GM23338 (cell line): ENCODE data around the gene CNTNAP2. TPM values are rescaled to one million over a fixed set of nuclear protein-coding genes. Genes with fewer than 3 reads are reported as not detected.

Experiments
- ATAC-seq: fragments of 200-7000 bp; cut with Tn5 transposase; 3 replicates; pipeline ENCODE4 v1.9.1; 2020
- DNase-seq: peaks from one replicate; pipeline ENCODE4 v3.0.0-alpha.2; 2015; ENCODE audit warnings: low spot score
- H2AFZ ChIP-seq: fragments of 200-600 bp; sonication (generic); 2 replicates; pipeline ENCODE4 v1.8.0; 2016; ENCODE audit warnings: antibody characterized with exemption, mild to moderate bottlenecking, moderate library complexity
- H3F3A ChIP-seq: fragments of 200-600 bp; sonication (generic); replicated peaks from 2 replicates; pipeline ENCODE4 v1.8.0; 2017; ENCODE audit warnings: antibody characterized with exemption, mixed run types, low read depth
- H3K27ac ChIP-seq: fragments of 200-600 bp; sonication (generic); 2 replicates; pipeline ENCODE4 v1.6.1; 2016; ENCODE audit warnings: low read depth
- H3K27me3 ChIP-seq: fragments of 200-600 bp; sonication (generic); 2 replicates; pipeline ENCODE4 v1.8.0; 2016; ENCODE audit warnings: mild to moderate bottlenecking, mixed run types, moderate library complexity; ENCODE audit not compliant: insufficient read depth
- H3K36me3 ChIP-seq: fragments of 200-600 bp; sonication (generic); 2 replicates; pipeline ENCODE4 v1.8.0; 2016; ENCODE audit warnings: mild to moderate bottlenecking; ENCODE audit not compliant: insufficient read depth
- H3K4me1 ChIP-seq: fragments of 200-600 bp; sonication (generic); 2 replicates; pipeline ENCODE4 v1.8.0; 2016; ENCODE audit warnings: mild to moderate bottlenecking, moderate library complexity; ENCODE audit not compliant: insufficient read depth
- H3K4me2 ChIP-seq: fragments of 200-600 bp; sonication (generic); 2 replicates; pipeline ENCODE4 v1.7.1; 2017; ENCODE audit warnings: mixed run types
- H3K4me3 ChIP-seq: fragments of 200-600 bp; sonication (generic); 2 replicates; pipeline ENCODE4 v1.6.1; 2016; ENCODE audit warnings: mixed run types
- H3K79me2 ChIP-seq: fragments of 200-600 bp; sonication (generic); replicated peaks from 2 replicates; pipeline ENCODE4 v1.8.0; 2017; ENCODE audit warnings: mild to moderate bottlenecking; ENCODE audit not compliant: insufficient read depth
- H3K9me2 ChIP-seq: fragments of 200-600 bp; sonication (generic); 2 replicates; pipeline ENCODE4 v1.8.0; 2017; ENCODE audit not compliant: insufficient read depth
- H4K20me1 ChIP-seq: fragments of 200-600 bp; sonication (generic); replicated peaks from 2 replicates; pipeline ENCODE4 v1.8.0; 2017; ENCODE audit warnings: mild to moderate bottlenecking; ENCODE audit not compliant: insufficient read depth
- H3K27ac Mint-ChIP-seq: 2 replicates; pipeline ENCODE4 v1.8.0; 2020; ENCODE audit warnings: inconsistent platforms, mild to moderate bottlenecking, moderate library complexity, mixed read lengths
- H3K27me3 Mint-ChIP-seq: 3 replicates; pipeline ENCODE4 v1.8.0; 2022; ENCODE audit warnings: low read depth, mild to moderate bottlenecking, moderate library complexity, mixed read lengths, inconsistent platforms; ENCODE audit not compliant: insufficient read depth, poor library complexity
- H3K36me3 Mint-ChIP-seq: 3 replicates; pipeline ENCODE4 v1.8.0; 2021; ENCODE audit warnings: low read depth, mild to moderate bottlenecking, inconsistent platforms, moderate library complexity, mixed read lengths
- H3K4me1 Mint-ChIP-seq: 3 replicates; pipeline ENCODE4 v1.8.0; 2020; ENCODE audit warnings: mild to moderate bottlenecking, inconsistent platforms, mixed read lengths
- H3K4me3 Mint-ChIP-seq: 3 replicates; pipeline ENCODE4 v1.8.0; 2021; ENCODE audit warnings: moderate library complexity, mild to moderate bottlenecking, inconsistent platforms, mixed read lengths
- H3K9me3 Mint-ChIP-seq: 3 replicates; pipeline ENCODE4 v1.8.0; 2020; ENCODE audit warnings: moderate library complexity, mild to moderate bottlenecking, inconsistent platforms, mixed read lengths
- CREB1 ChIP-seq: fragments of 250-450 bp; sonication (Bioruptor Pico); IDR thresholded peaks from 2 replicates; pipeline ENCODE4 v1.5.0; 2020; ENCODE audit warnings: low read depth, mild to moderate bottlenecking, moderate library complexity
- CTCF ChIP-seq, 2 experiments: fragments of 200-600 bp in 1 of 2; sonication (generic) in 1 of 2; conservative IDR thresholded peaks; 2 replicates each; pipeline versions ENCODE4 v1.5.1 to v1.6.1; 2016 to 2017; ENCODE audit warnings: antibody characterized with exemption in 2 of 2, low read depth in 2 of 2, mild to moderate bottlenecking in 2 of 2, moderate library complexity in 1 of 2
- ETS1 ChIP-seq: IDR thresholded peaks from 2 replicates; pipeline ENCODE4 v1.6.1; 2016; ENCODE audit warnings: antibody characterized with exemption
- EZH2 ChIP-seq: fragments of 200-600 bp; sonication (generic); IDR thresholded peaks from one replicate; pipeline ENCODE4 v1.8.0; 2017; ENCODE audit warnings: antibody characterized with exemption, mild to moderate bottlenecking, low read depth; ENCODE audit not compliant: unreplicated experiment
- EZH2phosphoT487 ChIP-seq: fragments of 200-600 bp; sonication (generic); IDR thresholded peaks from one replicate; pipeline ENCODE4 v1.8.1; 2018; ENCODE audit warnings: antibody characterized with exemption; ENCODE audit not compliant: unreplicated experiment
- JUNB ChIP-seq: IDR thresholded peaks from one replicate; pipeline ENCODE4 v1.6.1; 2016; ENCODE audit warnings: antibody characterized with exemption; ENCODE audit not compliant: unreplicated experiment
- NANOG ChIP-seq: IDR thresholded peaks from 2 replicates; pipeline ENCODE4 v1.6.1; 2016; ENCODE audit warnings: antibody characterized with exemption, borderline replicate concordance
- POLR2AphosphoS5 ChIP-seq: IDR thresholded peaks from 2 replicates; pipeline ENCODE4 v1.6.1; 2016; ENCODE audit warnings: antibody characterized with exemption, low read depth
- REST ChIP-seq: IDR thresholded peaks from one replicate; pipeline ENCODE4 v1.6.1; 2018; ENCODE audit warnings: antibody characterized with exemption; ENCODE audit not compliant: unreplicated experiment
- ZNF114 ChIP-seq: fragments of 250-450 bp; sonication (Bioruptor Pico); IDR thresholded peaks from 2 replicates; pipeline ENCODE4 v1.5.0; 2020; ENCODE audit warnings: mild to moderate bottlenecking, moderate library complexity
- ZNF331 ChIP-seq: fragments of 250-450 bp; sonication (Bioruptor Pico); IDR thresholded peaks from 2 replicates; pipeline ENCODE4 v1.5.0; 2020; ENCODE audit warnings: low read depth, mild to moderate bottlenecking, moderate library complexity
- ZNF462 ChIP-seq: fragments of 250-450 bp; sonication (Bioruptor Pico); IDR thresholded peaks from 2 replicates; pipeline ENCODE4 v1.5.0; 2020; ENCODE audit warnings: mild to moderate bottlenecking, moderate library complexity
- polyA plus RNA-seq: library from polyadenylated mRNA; unstranded; fragments of >200 nt; fragmentation: Nextera tagmentation; extraction: Ambion mirVana; gene quantifications from 2 replicates; pipeline ENCODE4 v1.2.1, GENCODE V29; 2016
- total RNA-seq: library from RNA; depleted of rRNA; stranded (reverse); fragments of >200 nt; shearing (Covaris generic); gene quantifications from 2 replicates; pipeline ENCODE4 v1.2.3, GENCODE V29; 2014

Gene CNTNAP2
- total and polyA plus RNA-seq, 2 experiments from 2014 or later: 38.2 to 61.3 TPM

- no peak for TF ChIP-seq ZNF462 (CRISPR knock-in tag)
- no peak for TF ChIP-seq REST
Observed at GRCh38 chr7:148146346-148146745, 2029.7 kb downstream of the CNTNAP2 start (continued).

GRCh38 chr7:148147438-148147837, 2030.8 kb downstream of the CNTNAP2 start:
- no peaks in the 10 kb centered on the region for H4K20me1 ChIP-seq
- H3K27ac ChIP-seq: no peak overlapping the region
- Mint-ChIP-seq H3K36me3 (peaks cover 7% of the 10 kb centered on the region), H3K4me3 (no peak overlapping the region), H3K9me3 (peaks cover 42% of the 10 kb centered on the region), H3K27me3 (no peaks in the 10 kb centered on the region), H3K4me1 (no peaks in the 10 kb centered on the region), H3K27ac (no peak overlapping the region)
- no peak overlapping the region for H3K4me2 ChIP-seq
- no peak for ATAC-seq
- no peak for DNase-seq
- no peaks in the 10 kb centered on the region for H3K79me2 ChIP-seq
- H2AFZ ChIP-seq: no peak overlapping the region
- H3F3A ChIP-seq: no peaks in the 10 kb centered on the region
- no peak overlapping the region for H3K4me3 ChIP-seq
- no peaks in the 10 kb centered on the region; the same call in 1 of the 2 replicates for H3K36me3 ChIP-seq
- no peaks in the 10 kb centered on the region for H3K27me3 ChIP-seq
- no peaks in the 10 kb centered on the region for H3K4me1 ChIP-seq
- no peaks in the 10 kb centered on the region for H3K9me2 ChIP-seq
- TF ChIP-seq ZNF331 (CRISPR knock-in tag): no peak
- no peak for TF ChIP-seq EZH2
- TF ChIP-seq ETS1: no peak
- TF ChIP-seq CTCF (conservative IDR thresholded peaks at IDR 0.05; ENCODE audit: low read depth in 2 of 2): no peak
- no peak for TF ChIP-seq JUNB
- no peak for TF ChIP-seq ZNF114 (CRISPR knock-in tag)
- no peak for TF ChIP-seq EZH2phosphoT487
- no peak for TF ChIP-seq NANOG
- no peak for TF ChIP-seq POLR2AphosphoS5
- no peak for TF ChIP-seq CREB1 (CRISPR knock-in tag)
